LNCAP (cell line): Measurements from ENCODE around the gene XXYLT1.

Source experiments
- TF ChIP-seq, protein P1 (sequence below): fragments of 450-650 bp; IDR thresholded peaks from 2 replicates; pipeline ENCODE4 v1.5.1; 2017; ENCODE audit warnings: mild to moderate bottlenecking

Gene XXYLT1

DNA sequence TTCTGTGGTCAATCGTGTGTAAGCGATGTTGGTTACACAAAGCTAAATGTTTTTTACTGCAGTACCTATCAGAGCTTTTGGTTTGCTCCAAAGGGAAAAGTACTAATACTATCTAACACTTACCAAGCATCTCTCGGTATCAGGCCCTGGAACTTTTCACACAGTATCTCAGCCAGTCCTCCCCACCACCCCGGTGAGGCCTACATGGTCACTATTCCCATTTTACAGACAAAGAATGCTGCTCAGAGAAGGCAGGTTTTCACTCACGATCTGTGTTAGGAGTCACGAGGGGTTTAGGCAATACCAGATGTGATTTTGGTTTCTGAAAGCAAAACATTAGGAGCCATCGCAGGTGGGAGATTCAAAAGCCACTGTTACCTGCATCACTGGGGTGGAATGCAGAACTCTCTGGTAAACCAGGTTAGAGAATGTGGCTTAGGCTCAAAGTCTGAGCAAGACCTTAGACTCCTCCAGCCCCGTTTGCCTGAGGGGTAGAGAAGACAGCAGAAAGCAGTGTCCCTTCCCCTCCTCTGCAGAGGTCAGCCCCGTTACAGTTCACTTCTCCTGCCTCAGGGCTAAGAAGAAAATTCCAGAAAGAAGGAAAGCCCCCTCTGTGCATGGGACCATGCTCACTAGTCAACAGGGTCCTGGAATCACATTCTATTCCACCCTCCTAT lies 57.2 kb downstream of the XXYLT1 start:
- TF ChIP-seq, protein P1, sequence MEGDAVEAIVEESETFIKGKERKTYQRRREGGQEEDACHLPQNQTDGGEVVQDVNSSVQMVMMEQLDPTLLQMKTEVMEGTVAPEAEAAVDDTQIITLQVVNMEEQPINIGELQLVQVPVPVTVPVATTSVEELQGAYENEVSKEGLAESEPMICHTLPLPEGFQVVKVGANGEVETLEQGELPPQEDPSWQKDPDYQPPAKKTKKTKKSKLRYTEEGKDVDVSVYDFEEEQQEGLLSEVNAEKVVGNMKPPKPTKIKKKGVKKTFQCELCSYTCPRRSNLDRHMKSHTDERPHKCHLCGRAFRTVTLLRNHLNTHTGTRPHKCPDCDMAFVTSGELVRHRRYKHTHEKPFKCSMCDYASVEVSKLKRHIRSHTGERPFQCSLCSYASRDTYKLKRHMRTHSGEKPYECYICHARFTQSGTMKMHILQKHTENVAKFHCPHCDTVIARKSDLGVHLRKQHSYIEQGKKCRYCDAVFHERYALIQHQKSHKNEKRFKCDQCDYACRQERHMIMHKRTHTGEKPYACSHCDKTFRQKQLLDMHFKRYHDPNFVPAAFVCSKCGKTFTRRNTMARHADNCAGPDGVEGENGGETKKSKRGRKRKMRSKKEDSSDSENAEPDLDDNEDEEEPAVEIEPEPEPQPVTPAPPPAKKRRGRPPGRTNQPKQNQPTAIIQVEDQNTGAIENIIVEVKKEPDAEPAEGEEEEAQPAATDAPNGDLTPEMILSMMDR = no peak

DNA sequence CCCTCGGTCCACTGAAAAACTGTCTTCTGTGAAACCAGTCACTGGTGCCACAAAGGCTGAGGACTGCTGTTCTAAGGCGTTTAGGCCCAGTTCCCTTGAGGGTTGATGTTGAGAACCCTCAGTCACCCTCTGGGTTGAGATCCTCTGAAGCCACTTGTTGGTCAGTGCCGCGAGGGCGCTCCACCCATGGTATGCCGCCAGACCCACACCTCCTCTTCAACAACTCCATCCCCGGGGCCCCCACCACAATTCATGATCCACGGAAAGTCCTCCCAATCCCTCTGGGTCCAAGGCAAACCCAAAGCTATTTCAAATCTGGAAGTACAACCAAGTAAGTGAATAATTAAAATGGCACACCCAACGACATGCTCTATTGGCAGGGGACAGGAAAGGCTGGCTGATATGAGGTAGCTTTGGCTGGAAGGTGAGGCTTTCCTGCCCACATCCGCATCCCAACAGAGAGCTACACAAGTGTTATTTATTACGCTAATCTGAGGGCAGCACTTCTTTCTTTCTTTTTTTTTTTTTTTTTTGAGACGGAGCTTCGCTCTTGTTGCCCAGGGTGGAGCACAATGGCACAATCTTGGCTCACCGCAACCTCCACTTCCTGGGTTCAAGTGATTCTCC lies 58.1 kb downstream of the XXYLT1 start:
- TF ChIP-seq, protein P1 = no peak

DNA sequence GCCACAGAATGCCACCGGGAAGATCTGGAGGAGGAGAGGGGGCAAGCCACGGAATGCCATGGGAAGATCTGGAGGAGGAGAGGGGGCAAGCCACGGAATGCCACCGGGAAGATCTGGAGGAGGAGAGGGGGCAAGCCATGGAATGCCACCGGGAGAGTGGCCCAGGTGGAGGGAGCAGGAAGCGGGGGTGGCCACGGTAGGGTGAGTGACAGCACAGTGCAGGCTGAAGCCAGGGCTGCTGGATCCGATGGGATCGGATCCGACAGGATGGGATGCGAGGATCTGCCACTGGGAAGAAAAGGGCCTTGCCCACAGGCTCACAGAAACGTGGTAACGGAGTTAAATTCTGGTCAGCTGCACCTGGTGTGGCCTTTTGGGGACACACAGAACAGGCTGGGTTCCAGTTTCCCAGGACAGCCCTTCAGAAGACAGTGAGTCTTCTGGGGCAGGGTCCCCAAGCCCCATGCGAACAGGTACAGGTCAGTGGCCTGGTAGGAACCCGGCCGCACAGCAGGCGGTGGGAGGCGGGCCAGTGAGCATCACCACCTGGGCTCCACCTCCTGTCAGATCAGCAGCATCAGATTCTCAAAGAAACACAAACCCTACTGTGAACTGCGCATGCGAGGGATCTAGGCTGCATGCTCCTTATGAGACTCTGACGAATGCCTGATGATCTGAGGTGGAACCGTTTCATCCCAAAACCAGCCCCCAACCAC lies 58.8 kb downstream of the XXYLT1 start:
- TF ChIP-seq, protein P1 = no peak

DNA sequence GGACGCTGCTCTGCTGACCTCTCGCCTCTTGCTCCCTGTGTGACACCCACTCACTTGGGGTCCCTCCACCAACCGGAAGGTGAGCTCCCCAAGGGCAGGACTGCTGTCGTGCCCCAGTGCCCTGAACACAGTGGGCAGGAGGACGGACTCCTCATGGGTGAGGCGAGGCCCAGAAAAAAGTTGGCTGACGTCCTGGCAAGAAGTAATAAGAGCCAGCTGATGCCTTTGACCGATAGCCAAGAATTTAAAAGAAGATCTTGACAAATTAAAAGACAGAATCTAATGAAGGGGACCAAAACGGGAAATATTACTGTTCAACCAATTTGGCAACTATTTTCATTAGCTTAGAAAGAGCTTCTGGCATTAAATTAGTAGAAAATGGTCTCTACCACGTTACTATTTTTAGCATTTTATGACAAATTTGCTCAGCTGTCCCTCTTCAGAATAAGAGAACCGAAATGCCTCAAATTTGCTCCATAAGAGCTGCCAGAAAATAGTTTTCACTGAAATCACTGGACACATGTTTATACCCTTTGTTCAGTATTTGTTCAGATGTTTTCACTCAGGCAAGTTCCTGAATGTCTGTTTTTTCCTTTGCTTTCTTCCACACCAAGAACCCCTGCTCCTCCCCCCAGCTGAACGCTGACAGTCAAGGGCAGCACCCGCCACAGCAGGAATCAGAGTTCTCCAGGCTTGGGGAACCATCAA lies 60.5 kb downstream of the XXYLT1 start:
- TF ChIP-seq, protein P1 = no peak

DNA sequence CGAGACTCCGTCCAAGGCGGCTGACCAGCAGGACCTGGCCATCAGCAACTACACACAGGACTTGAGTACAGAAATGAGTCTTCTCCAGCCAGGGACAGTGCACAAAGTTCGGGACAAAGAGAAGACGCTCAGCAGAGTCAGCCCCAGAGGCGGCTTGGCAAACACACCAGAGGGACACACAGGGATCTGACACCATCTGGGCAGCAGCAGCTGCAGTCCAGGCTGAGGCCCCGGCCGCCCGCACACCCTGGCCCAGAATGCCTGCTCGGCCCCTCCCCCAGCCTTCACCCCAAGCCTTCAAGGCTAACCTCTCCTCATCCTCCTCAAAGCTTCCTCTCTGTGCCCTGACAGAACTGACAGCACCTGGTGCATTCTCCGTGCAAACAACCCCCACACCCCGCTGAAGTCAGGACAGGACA lies 61.1 kb downstream of the XXYLT1 start:
- TF ChIP-seq, protein P1 = no peak

DNA sequence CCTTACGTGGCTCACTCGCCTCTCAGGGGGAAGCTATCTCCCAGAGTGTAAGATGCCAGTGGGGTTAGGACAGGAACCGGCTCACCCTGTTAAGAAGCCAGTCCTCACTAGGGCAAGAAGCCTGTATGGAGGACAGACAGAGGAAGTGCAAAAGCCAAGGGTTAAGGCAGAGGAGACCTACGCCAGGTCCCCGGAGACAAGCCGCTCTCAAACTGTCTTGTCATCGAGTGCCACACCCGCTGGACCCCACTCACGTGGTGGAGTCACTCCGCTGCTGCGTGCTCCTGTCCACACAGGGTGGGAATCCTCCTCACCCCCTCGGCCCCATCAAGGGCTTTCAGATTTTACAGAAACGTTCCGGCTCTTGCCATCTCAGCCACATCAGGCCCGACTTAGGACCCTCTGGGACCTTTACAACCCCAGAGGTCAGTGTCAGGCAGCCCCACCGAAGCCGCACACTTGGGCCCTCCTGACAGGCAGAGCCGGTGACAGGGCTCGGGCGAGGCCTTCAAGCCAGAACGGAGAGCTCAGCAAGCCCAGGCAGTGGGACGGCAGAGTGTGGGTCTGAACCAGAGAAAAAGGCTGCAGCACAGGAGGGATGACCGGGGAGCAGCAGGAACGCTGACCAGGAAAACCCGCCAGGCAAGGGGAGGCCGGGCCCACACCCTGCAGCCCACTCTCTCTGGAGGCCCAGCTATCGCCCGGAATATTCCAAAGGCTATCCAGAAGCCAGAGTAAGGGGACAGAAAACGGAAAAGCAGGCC lies 61.7 kb downstream of the XXYLT1 start:
- TF ChIP-seq, protein P1 = no peak

DNA sequence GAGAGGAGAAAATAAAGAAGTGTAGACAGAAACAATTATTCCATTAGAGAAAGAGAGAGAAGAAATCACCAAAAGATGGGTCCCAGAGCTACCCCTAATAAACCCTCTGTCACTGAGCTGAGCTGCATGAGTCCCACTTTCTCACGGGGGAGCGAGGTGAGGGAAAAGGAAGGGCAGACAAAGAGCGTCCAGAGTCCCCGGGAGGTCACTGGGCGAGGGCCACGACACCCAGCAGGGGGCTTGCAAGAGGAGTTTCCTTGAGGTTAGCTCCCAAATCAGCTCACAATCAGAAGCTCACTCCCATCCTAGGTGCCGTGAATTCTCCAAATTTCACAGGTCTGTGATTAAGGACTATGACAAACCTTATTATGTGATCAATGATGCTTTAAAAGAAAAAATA lies 62.3 kb downstream of the XXYLT1 start:
- TF ChIP-seq, protein P1 = no peak
